KMS-11 (cell line): Measurements from ENCODE around the gene SPATA31E1.

Experiments used
- H2AFZ ChIP-seq: fragments of 200-600 bp; sonication (generic); 2 replicates; pipeline ENCODE4 v1.6.1; 2016; ENCODE audit warnings: antibody characterized with exemption, mixed run types, low read depth
- H3K27ac ChIP-seq: fragments of 200-600 bp; sonication (generic); 2 replicates; pipeline ENCODE4 v1.6.1; 2016; ENCODE audit warnings: mild to moderate bottlenecking, mixed run types
- H3K27me3 ChIP-seq: fragments of 200-600 bp; sonication (generic); 2 replicates; pipeline ENCODE4 v1.6.1; 2017; ENCODE audit warnings: mild to moderate bottlenecking, low read depth, mixed run types, moderate library complexity; ENCODE audit not compliant: insufficient read depth
- H3K36me3 ChIP-seq: fragments of 200-600 bp; sonication (generic); 2 replicates; pipeline ENCODE4 v1.6.1; 2017; ENCODE audit warnings: mild to moderate bottlenecking, mixed run types; ENCODE audit not compliant: insufficient read depth
- H3K4me1 ChIP-seq: fragments of 200-600 bp; sonication (generic); 2 replicates; pipeline ENCODE4 v1.6.1; 2016; ENCODE audit warnings: mild to moderate bottlenecking, low read depth, mixed run types; ENCODE audit not compliant: poor library complexity, severe bottlenecking
- H3K4me2 ChIP-seq: fragments of 200-600 bp; sonication (generic); 2 replicates; pipeline ENCODE4 v1.7.0; 2016; ENCODE audit warnings: mild to moderate bottlenecking, mixed run types
- H3K4me3 ChIP-seq: fragments of 200-600 bp; sonication (generic); IDR thresholded peaks from 2 replicates; pipeline ENCODE4 v1.6.1; 2017; ENCODE audit warnings: low read depth, low read length, mixed read lengths; ENCODE audit not compliant: insufficient read depth
- H3K79me2 ChIP-seq: fragments of 200-600 bp; sonication (generic); 2 replicates; pipeline ENCODE4 v1.6.1; 2016; ENCODE audit warnings: low read depth, mixed run types; ENCODE audit not compliant: insufficient read depth
- H3K9ac ChIP-seq: fragments of 200-600 bp; sonication (generic); 2 replicates; pipeline ENCODE4 v1.6.1; 2016; ENCODE audit warnings: mild to moderate bottlenecking, mixed run types
- H4K20me1 ChIP-seq: fragments of 200-600 bp; sonication (generic); 2 replicates; pipeline ENCODE4 v1.6.1; 2016; ENCODE audit warnings: mild to moderate bottlenecking, mixed run types; ENCODE audit not compliant: insufficient read depth
- TF ChIP-seq, protein P1 (sequence below): fragments of 200-600 bp; sonication (generic); conservative IDR thresholded peaks from 2 replicates; pipeline ENCODE4 v1.6.1; 2017; ENCODE audit warnings: low read depth, mild to moderate bottlenecking, antibody characterized with exemption, low read length, moderate library complexity, mixed read lengths

The SPATA31E1 gene

DNA sequence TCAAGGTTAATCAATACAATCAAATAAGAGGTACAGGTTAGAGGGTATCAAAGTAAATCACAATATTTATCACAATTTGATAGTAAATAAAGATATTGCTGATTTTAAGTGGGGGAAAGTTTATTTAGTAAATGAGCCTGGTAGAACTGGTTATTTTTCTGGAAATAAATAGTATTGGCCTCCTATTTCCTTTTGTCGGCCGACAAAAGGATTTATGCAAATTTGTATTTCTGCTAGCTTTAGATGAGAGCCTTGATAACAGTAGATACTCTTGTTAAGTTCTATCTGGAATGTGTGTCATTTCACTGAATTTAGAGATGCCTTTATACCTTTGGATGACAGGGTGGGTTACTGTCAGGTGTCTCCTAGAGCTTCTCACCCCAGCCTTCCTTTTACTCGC is 17.8 kb upstream of the SPATA31E1 start:
- Histone ChIP-seq H3K79me2 (no peaks in the 10 kb centered on the region), H3K4me1 (no peaks in the 10 kb centered on the region), H3K27ac (no peak overlapping the region), H3K27me3 (no peaks in the 10 kb centered on the region), H3K9ac (no peak overlapping the region), H4K20me1 (no peaks in the 10 kb centered on the region), H3K36me3 (no peaks in the 10 kb centered on the region), H3K4me3 (no peak overlapping the region), H2AFZ (no peak overlapping the region), H3K4me2 (no peak overlapping the region)
- TF ChIP-seq, protein P1, sequence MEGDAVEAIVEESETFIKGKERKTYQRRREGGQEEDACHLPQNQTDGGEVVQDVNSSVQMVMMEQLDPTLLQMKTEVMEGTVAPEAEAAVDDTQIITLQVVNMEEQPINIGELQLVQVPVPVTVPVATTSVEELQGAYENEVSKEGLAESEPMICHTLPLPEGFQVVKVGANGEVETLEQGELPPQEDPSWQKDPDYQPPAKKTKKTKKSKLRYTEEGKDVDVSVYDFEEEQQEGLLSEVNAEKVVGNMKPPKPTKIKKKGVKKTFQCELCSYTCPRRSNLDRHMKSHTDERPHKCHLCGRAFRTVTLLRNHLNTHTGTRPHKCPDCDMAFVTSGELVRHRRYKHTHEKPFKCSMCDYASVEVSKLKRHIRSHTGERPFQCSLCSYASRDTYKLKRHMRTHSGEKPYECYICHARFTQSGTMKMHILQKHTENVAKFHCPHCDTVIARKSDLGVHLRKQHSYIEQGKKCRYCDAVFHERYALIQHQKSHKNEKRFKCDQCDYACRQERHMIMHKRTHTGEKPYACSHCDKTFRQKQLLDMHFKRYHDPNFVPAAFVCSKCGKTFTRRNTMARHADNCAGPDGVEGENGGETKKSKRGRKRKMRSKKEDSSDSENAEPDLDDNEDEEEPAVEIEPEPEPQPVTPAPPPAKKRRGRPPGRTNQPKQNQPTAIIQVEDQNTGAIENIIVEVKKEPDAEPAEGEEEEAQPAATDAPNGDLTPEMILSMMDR, result no peak

DNA sequence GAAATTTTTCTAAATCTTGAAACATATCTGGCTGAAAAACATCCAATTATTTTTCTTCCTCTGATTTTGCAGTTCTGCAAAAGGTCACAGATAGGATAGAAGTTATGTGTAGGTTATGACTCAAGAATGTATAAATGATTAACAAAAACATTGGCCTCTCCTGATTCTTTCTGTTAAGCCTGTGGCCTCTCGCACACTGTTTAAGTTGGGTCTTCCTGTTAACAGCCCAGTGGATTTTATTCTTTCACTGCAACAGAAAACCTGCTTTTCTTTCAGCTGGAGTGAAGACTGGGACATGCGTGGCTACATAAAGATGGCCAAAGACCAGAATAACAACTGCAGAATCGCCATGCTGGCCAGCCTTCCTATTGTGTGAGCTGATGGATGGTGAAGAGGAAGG is 17.1 kb upstream of the SPATA31E1 start:
- H4K20me1 ChIP-seq, result no peaks in the 10 kb centered on the region
- no peak overlapping the region for H3K4me3 ChIP-seq
- no peak overlapping the region for H2AFZ ChIP-seq
- TF ChIP-seq, protein P1, result no peak
- no peaks in the 10 kb centered on the region for H3K36me3 ChIP-seq
- no peak overlapping the region for H3K4me2 ChIP-seq
- H3K4me1 ChIP-seq, result no peaks in the 10 kb centered on the region
- no peaks in the 10 kb centered on the region for H3K27me3 ChIP-seq
- no peak overlapping the region for H3K9ac ChIP-seq
- no peaks in the 10 kb centered on the region for H3K79me2 ChIP-seq
- no peak overlapping the region for H3K27ac ChIP-seq

DNA sequence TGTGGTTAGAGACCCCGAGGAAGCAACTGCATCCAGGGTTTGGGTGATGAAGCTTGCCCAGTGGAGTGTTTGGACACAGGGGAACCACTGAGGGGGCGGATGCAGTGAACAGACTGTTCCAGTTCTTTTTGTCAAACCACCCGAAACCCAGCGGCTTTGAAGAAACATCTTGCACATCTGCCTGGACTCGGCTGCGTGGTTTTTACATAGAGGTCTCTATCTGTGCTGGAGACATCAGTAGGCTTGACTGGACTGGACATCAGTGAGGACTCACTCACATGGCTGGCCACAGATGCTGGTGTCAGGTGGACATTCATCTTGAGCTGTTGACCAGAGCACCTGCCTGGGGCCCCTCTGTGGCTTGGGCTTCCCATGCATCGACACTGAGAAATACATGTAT is 15.3 kb upstream of the SPATA31E1 start:
- no peaks in the 10 kb centered on the region for H3K4me1 ChIP-seq
- no peak overlapping the region for H3K4me3 ChIP-seq
- no peak overlapping the region for H3K4me2 ChIP-seq
- no peaks in the 10 kb centered on the region for H3K27me3 ChIP-seq
- H3K79me2 ChIP-seq, result no peaks in the 10 kb centered on the region
- H4K20me1 ChIP-seq, result no peaks in the 10 kb centered on the region
- H3K36me3 ChIP-seq, result no peaks in the 10 kb centered on the region
- H2AFZ ChIP-seq, result no peak overlapping the region
- H3K27ac ChIP-seq, result no peak overlapping the region
- TF ChIP-seq, protein P1, result no peak
- H3K9ac ChIP-seq, result no peak overlapping the region

DNA sequence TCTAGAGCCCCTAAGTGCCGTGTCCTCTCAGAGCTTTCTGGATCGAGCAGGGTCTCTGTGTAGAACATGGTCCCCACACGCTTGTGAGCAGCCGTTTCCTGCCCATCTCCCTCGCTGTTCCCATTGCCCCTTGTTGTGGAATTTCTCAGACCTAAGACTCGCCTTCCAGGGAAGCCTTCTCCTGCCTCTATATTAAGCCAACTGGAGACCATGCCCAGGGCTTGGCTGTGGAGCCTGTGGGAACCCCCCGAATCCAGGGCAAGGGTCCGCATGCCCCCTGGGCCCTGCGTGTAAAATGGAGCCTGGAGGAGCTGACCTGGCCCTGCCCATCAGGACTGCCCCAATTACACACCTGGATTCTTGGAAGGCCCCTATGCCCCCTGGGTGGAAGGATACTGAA is 14.5 kb upstream of the SPATA31E1 start:
- Histone ChIP-seq H3K4me1 (no peaks in the 10 kb centered on the region), H3K79me2 (no peaks in the 10 kb centered on the region), H3K9ac (no peak overlapping the region), H3K36me3 (no peaks in the 10 kb centered on the region), H2AFZ (no peak overlapping the region), H3K4me2 (no peak overlapping the region), H3K27ac (no peak overlapping the region), H4K20me1 (no peaks in the 10 kb centered on the region), H3K4me3 (no peak overlapping the region), H3K27me3 (no peaks in the 10 kb centered on the region)
- TF ChIP-seq, protein P1, result no peak

DNA sequence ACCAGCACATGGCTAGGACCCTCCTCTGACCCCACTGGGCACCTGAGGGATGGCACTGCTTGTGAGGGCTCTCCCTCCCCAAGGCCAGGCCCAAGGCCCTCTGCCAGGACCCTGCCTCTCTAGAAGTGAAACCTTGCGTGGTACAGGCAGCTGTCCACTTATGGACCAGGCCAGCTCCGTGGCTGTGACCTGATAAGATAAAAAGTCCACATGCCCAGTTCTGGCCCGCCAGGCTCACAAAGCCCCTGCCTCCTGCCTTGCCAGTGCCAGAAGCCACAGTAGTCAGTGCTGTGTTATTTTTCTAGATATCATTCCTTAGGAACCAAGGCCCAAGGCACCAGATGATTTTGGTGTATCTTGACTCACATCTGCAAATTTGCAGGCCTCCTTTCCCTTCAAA is 14.0 kb upstream of the SPATA31E1 start:
- H3K9ac ChIP-seq, result no peak overlapping the region

More for the DNA sequence above, 14.0 kb upstream of the SPATA31E1 start:
- H3K4me1 ChIP-seq, result no peaks in the 10 kb centered on the region
- H3K36me3 ChIP-seq, result no peaks in the 10 kb centered on the region
- TF ChIP-seq, protein P1, result no peak
- H3K4me2 ChIP-seq, result no peak overlapping the region
- H3K27ac ChIP-seq, result no peak overlapping the region
- H4K20me1 ChIP-seq, result no peaks in the 10 kb centered on the region
- H3K79me2 ChIP-seq, result no peaks in the 10 kb centered on the region
- no peak overlapping the region for H2AFZ ChIP-seq
- no peaks in the 10 kb centered on the region for H3K27me3 ChIP-seq
- no peak overlapping the region for H3K4me3 ChIP-seq
